HG02970 (cell line): ENCODE data around the gene ADAMTS9.

ENCODE experiments used
- ATAC-seq: cut with Tn5 transposase; IDR thresholded peaks from one replicate; pipeline ENCODE4 v1.9.1; 2021; ENCODE audit warnings: mild to moderate bottlenecking, moderate library complexity, moderate number of reproducible peaks; ENCODE audit not compliant: unreplicated experiment, low FRiP score

Gene ADAMTS9

DNA sequence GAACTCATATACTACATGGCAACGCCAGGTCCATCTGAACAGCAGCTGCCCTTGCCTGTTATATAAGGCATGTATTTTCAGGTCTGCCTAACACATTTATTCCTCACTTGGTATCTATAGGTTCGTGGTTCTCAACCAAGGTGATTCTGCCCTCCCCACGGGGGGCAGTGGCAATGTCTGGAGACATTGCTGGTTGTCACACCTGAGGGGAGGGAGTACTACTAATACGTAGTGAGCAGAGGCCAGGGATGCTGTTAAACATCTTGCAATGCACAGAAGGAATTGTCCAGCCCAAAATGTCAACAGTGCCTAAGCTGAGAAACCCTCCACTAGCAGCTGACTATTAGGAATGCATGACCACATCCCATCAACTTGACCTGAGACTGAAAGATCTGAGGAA lies 32.6 kb downstream of the ADAMTS9 start:
- ATAC-seq, result no peak

- ATAC-seq, result no peak
Measured at GRCh38 chr3:64654013-64654412, 33.8 kb downstream of the ADAMTS9 start.

DNA sequence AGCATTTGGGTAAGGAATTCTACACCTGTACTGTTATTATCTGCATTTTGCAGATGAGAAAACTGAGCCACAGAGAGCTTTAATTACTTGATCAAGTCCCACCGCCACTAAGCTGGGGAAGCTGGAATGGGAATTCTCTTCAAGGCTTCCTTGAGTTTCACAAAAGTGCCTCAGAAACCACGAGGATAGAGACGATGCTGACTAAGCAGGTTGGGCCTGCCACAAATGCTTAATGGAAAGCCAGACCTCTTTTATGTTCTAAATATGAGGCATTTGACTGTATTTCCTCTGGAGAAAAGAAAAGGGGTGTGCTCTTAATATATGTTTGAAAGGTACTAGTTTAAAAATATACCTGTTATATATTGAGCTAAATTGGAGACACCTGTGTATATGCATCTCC lies 34.7 kb downstream of the ADAMTS9 start:
- no peak for ATAC-seq

GRCh38 chr3:64651741-64652241 lies 36.0 kb downstream of the ADAMTS9 start:
- ATAC-seq, result no peak

DNA sequence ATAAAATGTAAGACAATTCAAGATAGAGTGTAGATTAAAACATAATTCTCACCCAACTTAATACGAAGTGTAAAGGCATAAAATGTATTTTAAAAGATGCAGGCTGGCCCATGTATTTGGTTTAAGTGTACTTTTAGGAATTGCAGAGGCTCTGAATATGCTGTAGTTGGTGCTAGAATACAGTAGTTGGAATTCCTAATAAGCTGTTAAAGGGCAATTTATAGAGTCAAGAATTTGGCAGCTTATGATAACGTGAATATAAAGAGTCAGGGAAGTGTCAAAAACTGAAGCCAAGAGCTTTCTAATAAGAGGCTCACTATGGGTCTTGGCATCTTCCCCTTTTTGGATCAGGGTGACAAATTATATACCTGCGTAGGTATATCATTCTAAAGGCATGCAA lies 36.5 kb downstream of the ADAMTS9 start:
- ATAC-seq, result no peak

DNA sequence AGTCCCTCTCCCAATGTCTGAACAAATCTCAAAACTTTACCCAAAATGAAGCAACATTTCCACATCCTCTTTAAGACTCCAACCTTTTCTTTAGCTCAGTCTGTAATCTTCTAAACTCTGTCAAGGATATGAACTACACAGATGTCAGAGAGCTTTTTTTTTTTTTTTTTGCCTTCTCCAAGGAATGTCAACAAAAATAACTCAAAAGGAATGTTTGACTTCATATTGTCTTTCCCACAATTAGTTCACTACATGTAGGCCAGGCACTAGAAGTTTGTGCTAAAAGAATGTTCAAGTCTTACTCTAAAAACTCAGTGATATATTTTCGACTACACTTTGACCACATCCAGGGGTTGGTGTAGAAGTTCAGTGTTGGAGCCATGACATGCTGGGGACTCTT lies 37.1 kb downstream of the ADAMTS9 start:
- ATAC-seq, result no peak

DNA sequence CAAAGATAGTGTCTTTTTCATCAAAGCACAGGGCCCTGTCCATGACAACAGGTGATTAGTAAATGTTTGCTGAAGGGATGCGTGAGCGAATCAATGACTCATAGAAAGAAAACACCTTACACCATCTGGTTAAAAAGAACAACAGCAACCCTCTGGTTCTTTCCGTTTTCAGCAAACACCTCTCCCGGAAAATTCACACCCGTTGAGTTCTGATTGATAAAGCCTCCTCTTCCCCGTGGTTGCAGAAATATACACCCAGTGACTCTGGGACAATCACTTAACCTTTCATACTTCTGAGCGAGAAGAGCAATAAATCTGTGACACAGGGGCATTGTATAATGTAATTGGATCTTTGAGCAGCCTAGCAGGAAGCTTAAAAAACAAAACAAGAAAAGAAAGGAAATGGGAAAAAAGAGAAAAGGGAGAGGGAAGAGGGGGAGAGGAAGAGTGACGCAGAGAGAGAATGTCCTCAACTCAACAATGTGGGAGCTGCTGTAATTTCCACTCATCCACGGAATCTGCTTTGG lies 37.6 kb downstream of the ADAMTS9 start:
- ATAC-seq, result no peak

DNA sequence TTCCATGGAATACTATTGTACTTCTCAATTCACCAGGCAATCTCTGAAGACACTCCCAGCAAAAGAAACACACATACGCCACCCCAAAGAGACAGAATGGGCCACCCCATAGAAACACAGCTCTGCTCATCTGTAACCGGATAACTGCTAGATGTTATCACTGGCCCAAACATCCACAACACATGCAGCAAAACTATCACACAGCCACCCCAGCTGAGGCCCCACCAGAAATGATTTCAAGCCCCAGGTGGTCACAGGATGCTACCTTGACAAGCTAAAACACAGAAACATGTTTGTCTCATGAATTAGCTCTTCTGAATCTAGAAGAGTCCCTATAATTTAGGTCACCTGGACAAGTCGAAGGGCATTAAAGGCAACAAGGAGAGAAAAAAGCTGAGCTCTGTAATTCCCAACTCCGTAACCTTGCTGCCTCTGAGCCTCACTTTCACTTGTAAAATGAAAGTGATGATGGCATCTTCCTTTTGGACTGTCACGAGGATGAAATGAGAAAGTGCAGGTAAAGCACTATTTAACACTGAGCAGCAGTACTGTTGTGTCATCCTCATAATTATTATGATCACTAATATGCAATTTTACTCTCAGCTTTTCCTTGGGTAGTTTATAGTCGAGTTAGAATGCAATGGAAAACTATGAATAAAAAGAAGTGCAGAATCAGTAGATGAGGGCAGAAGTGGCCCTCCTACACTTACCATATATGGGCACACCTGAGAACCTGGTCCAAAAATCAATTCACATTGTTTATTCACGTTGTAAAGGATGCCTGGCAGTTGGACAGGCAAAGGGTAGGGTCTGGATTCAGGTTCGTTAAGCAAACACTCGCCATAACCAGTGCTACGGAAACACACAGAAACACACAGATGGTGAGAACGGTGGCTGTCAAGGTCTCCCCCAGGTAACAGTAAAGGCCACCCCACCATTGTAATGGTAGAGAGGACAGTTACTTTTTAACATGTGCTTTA lies 38.6 kb downstream of the ADAMTS9 start:
- no peak for ATAC-seq

DNA sequence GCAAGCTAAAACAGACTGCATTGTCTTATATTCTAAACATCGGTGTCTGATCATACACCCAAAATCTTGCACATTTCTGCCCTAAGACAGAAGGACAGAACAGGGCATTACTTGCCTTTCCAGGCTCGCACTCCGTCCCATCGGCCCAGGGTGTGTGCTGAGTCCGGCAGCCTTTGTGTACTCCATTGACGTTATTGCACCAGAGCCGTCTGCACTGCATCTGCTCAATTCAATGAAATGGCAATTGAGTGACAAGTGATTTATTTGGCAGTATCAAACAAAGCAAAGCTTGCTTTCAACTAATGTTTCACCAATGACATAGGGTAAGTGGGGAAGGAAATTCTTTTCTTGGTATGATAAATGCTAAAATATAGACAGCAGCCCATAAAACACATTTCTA lies 40.0 kb downstream of the ADAMTS9 start:
- no peak for ATAC-seq

DNA sequence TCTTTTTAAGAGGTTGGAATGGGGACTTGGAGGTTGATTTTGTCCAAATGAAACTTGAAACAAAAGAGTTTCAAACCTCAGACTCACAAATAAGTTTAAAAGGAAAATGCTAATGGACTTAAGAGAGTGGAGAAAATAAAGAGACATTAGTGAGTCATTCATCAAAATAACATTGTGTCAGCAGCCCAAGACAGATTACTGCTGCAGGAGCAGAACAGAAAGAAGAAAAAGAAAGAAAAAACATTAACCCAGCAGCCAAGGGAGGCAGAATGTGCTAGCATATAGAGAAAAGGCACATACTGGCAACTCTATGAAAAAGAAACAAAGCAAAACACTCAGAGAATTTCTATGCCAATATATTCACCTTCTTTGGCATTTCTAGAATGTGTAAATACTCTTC lies 42.6 kb downstream of the ADAMTS9 start:
- no peak for ATAC-seq

- no peak for ATAC-seq
Measured at GRCh38 chr3:64644483-64644882, 43.3 kb downstream of the ADAMTS9 start.

- ATAC-seq, result no peak
Measured at GRCh38 chr3:64642327-64643151, 45.3 kb downstream of the ADAMTS9 start.

DNA sequence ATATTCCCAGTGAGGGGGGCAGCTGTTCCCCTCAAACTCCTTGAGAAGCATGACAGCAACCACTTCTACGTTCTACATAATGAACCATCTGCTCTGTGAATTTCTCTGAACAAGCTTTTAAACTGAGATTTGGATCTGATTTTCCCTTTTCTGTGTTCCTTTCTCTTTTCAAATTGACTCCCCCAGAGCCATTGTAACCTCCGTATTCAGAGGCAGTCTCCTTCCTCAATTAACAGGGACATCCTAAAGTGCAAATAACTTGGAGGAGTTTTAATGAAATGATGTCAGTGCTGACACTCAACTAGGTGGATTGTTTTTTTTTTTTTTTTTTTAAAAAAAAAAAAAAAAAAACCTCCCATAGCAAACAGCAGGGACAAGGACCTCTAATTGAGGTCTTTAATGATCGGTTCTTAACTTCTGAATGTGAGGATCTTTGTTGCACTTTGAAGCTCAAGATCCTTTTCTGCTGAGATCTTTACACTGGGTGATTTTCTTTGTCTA lies 48.8 kb downstream of the ADAMTS9 start:
- no peak for ATAC-seq

- no peak for ATAC-seq
Measured at GRCh38 chr3:64638511-64638910, 49.3 kb downstream of the ADAMTS9 start.

GRCh38 chr3:64634417-64634816 lies 53.4 kb downstream of the ADAMTS9 start:
- no peak for ATAC-seq

GRCh38 chr3:64631951-64632350 lies 55.8 kb downstream of the ADAMTS9 start:
- no peak for ATAC-seq

DNA sequence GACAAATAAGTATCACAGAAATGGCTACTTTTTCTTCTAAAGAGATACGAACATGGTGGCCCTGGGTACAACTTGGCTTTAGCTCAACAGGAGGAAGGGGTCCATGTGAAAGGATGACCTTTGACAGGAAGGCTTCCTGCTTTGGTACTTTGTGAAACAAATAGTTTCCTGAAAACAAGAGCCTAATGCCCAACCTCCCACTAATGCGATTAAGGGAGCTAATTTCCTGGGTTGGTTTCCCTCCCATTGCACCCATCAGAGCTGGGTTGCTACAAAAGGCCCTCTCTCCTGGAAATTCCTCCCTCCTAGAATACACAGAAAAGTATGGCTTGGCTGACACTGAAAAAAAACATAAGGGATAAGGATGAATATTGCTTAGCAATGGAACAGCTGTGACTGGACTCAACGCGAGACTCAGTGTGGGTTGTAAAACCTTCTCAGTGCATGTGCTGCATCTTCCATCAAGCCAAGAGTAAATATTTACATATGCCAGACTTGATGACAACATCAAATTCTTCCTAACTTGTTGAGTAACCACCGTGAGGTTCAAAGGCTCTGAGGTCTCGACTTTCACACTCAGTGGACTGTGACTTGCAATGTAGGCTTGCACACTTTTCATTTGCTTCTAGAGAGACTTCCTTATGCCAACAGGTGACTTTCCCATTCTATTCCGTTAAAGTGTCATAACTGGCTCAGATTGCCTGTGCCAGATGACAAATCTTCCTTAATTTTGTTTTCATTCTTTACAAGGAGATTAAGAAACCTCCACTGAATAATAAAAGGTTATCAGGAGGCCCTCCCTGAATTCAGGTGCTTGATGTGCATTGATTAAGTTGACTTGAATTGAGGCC lies 60.1 kb downstream of the ADAMTS9 start:
- no peak for ATAC-seq

GRCh38 chr3:64627042-64627441 lies 60.8 kb downstream of the ADAMTS9 start:
- ATAC-seq, result no peak

DNA sequence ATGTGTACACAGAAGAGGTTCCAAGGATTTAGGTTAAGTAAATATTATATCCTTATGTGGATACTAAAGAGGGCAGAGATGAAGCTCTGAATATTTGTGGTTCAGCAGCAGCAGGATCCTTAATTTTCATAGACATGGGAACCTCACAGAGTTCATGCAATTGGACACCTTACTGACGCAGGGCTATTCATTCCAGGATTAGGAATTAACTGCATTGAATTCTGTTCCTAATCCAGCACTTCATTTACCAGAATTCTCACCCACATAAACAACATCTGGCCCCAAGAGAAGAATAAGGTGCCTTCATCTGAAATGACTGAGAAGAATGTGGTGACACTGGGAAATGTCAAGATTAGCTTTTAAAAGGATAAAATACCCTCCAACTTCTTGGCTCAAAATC lies 62.4 kb downstream of the ADAMTS9 start:
- no peak for ATAC-seq

GRCh38 chr3:64623125-64623524 lies 64.7 kb downstream of the ADAMTS9 start:
- ATAC-seq, result no peak
